ENCODE data around the gene GORASP2. TPM values are rescaled to one million over a fixed set of nuclear protein-coding genes. Genes with fewer than 3 reads are reported as not detected.

The GORASP2 gene
- total and polyA plus RNA-seq, 2 of the 4 experiments (the other 2 are of a cell fraction), result 53.1 to 156 TPM

DNA sequence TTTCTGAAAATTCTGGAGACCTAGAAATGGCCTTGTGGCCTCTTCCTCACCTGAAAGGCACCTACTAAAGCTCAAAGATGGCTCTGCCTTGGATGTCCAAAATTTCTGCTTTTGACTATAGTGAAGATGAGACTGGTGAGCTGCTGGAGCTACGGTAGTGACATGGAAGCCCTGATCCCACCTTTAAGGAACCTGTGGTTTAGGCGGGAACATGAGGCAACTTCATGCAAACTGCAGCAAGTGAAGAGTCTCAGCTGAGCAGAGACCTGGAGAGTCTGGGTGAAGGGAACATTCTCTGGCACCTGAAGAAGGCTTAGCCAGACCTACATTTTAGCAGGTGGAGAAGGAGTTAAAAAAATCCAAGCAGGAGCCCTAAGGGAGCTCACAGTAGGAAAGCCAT, 40.0 kb downstream of the GORASP2 start (continued):
- TF ChIP-seq POLR2A (IDR thresholded peaks at IDR 0.05; ENCODE audit: low read depth, low read length) (no peak), FOS (IDR thresholded peaks at IDR 0.05; ENCODE audit: low read depth, low read length) (no peak), MXI1 (IDR thresholded peaks at IDR 0.05; ENCODE audit: borderline replicate concordance, low read depth, low read length) (no peak), RFX5 (IDR thresholded peaks at IDR 0.05; ENCODE audit: low read depth, low read length) (no peak), MAZ (IDR thresholded peaks at IDR 0.05; ENCODE audit: borderline replicate concordance, low read depth, low read length) (no peak), CHD1 (IDR thresholded peaks at IDR 0.05; ENCODE audit: low read depth, low read length) (no peak), SMC3 (IDR thresholded peaks at IDR 0.05; ENCODE audit: low read depth, low read length) (no peak)

DNA sequence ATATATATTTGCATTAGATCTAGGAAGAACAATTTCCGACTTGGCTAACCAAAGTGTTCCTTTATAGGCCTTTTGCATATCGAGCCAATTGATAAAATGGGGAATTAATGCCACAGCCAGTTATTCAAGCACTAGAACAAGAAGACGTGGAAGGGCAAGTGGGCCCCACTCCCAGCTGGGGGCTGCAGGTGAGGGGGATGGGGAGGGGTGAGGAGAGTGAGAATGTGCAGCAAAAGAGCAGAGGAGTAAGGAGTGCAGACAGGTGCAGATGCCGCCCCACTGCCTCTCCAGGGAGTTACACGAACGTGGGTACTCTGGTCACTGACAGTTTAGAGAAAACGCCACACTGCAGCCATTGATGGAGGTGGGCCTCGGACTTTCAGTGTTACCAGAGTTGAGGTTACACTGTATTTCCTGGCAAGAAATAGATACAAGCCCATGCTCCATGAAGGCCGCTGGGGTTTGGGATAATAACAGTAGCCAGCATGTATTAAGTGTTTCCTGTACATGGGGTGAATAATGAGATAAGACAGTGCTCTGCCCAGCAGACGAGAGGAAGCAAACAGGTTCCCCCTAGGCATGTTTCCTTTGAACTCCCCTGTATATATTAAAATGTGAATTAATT, 40.9 kb downstream of the GORASP2 start:
- no TSS peak for BruUV-seq (replicated peaks)
- Histone ChIP-seq H3K9me1 (ENCODE audit: insufficient read depth, low read length) (peaks cover 4% of the 10 kb centered on the region; the same call in 1 of the 2 replicates), H4K20me1 (ENCODE audit: insufficient read depth, low read length) (peaks cover 15% of the 10 kb centered on the region), H2BK120ac (ENCODE audit: low read depth, low read length) (no peak overlapping the region), H3K4me2 (ENCODE audit: low read depth, low read length) (no peak overlapping the region), H4K5ac (ENCODE audit: low read depth, low read length) (no peak overlapping the region), H3K9me3 (ENCODE audit: control insufficient read depth, insufficient read depth, low read length) (no peaks in the 10 kb centered on the region), H3K56ac (ENCODE audit: extremely low read depth, insufficient read depth, low read length) (no peak overlapping the region), H3K14ac (replicated peaks; ENCODE audit: low read depth, low read length) (no peak overlapping the region), H2AK9ac (replicated peaks; ENCODE audit: low read depth, low read length, poor library complexity) (no peak overlapping the region), H2BK15ac (ENCODE audit: low read depth, low read length) (no peak overlapping the region), H2BK5ac (ENCODE audit: low read depth, low read length, poor library complexity, severe bottlenecking) (no peak overlapping the region), H2AK5ac (ENCODE audit: low read depth, low read length) (no peak overlapping the region), H4K8ac (ENCODE audit: low read depth in 2 of 2, low read length in 2 of 2) (no peak overlapping the region), H3K18ac (ENCODE audit: low read depth, low read length) (no peak overlapping the region), H2BK20ac (ENCODE audit: low read depth, low read length) (no peak overlapping the region), H3K36me3 (ENCODE audit: control insufficient read depth, insufficient read depth, low read length) (peaks cover 27% of the 10 kb centered on the region), H3K27me3 (ENCODE audit: control insufficient read depth, insufficient read depth, low read length) (no peaks in the 10 kb centered on the region), H3K79me1 (ENCODE audit: low read depth in 1 of 2, low read length in 2 of 2) (peaks cover 8 to 11% of the 10 kb centered on the region in 2 experiments), H4K91ac (ENCODE audit: insufficient read depth, low read depth, low read length) (no peak overlapping the region), H3K4me1 (ENCODE audit: control insufficient read depth, insufficient read depth, low read length) (peaks cover 7% of the 10 kb centered on the region), H3K27ac (ENCODE audit: insufficient read depth, low read length) (no peak overlapping the region), H3K9ac (ENCODE audit: low read depth, low read length) (no peak overlapping the region), H3K4ac (ENCODE audit: low read depth, low read length) (no peak overlapping the region), H3K23ac (ENCODE audit: low read depth, low read length) (no peak overlapping the region), H3K4me3 (ENCODE audit: insufficient read depth, low read depth, low read length) (no peak overlapping the region), H2AFZ (replicated peaks; ENCODE audit: low read length, poor library complexity) (no peak overlapping the region)
- in situ Hi-C loops (cut with MboI; ENCODE audit: low sequenced_read_pairs), result loop anchor here (5.0 to 10.0 kb wide), 2 partner anchors 185 to 447 kb away; no protein-coding TSS in a partner anchor
- no peak for DNase-seq
- POLR2A ChIA-PET (ENCODE audit: unreplicated experiment), result no interaction called here
- intact Hi-C loops (cut with micrococcal nuclease), result loop anchor here (10.0 kb wide), 4 partner anchors 365 to 1495 kb away; partner anchors contain the start of gene CYBRD1
- ATAC-seq (ENCODE audit: low read depth), result no peak
- dilution Hi-C loops (cut with HindIII; ENCODE audit: low sequenced_read_pairs, unreplicated experiment), result no loop called here
- CTCF ChIA-PET, result no interaction called here
- WGBS, 2 experiments (ENCODE audit: extremely low coverage in 2 of 2, insufficient read length in 1 of 2), result 70% methylated on average over 2 of the region's 10 CpGs; no CpG with 5 or more reads in 1 of the 2 experiments
- TF ChIP-seq RAD21 (IDR thresholded peaks at IDR 0.05; ENCODE audit: low read length), result no peak
- TF ChIP-seq RCOR1 (IDR thresholded peaks at IDR 0.05; ENCODE audit: insufficient replicate concordance, low read length), result no peak
